Activated CD8-positive, alpha-beta memory T cell treated with anti-CD3 and anti-CD28 coated beads, Interleukin-2, amount 50 U/mL, for 48 hours (primary cell): ENCODE measurements around the gene CDR2.

ENCODE experiments used
- DNase-seq: peaks from one replicate; pipeline ENCODE4 v3.0.0-alpha.2; 2020

CDR2 gene

GRCh38 chr16:22323173-22323958, 51.1 kb downstream of the CDR2 start:
- DNase-seq: peak; percentile 49

DNA sequence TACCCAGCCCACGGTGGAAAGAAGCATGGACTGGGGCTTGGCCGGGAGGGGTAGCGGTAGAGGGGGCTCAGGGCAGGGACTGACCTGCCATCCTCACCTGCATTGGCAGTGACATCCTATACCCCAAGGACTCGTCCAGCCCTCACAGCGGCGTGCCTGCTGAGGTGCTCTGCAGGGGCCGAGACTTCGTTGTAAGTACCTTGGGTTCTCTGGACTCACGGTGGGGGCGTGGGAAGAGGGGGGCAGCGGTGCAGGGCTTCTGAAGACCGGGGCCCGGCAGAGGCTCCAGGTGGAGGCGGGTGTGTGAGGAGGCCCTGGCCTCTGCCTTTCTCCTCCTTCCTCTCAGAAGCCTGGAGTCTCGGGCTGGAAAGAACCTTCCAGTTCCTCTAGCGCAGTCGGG, 51.7 kb downstream of the CDR2 start:
- DNase-seq: peak; percentile 46

DNA sequence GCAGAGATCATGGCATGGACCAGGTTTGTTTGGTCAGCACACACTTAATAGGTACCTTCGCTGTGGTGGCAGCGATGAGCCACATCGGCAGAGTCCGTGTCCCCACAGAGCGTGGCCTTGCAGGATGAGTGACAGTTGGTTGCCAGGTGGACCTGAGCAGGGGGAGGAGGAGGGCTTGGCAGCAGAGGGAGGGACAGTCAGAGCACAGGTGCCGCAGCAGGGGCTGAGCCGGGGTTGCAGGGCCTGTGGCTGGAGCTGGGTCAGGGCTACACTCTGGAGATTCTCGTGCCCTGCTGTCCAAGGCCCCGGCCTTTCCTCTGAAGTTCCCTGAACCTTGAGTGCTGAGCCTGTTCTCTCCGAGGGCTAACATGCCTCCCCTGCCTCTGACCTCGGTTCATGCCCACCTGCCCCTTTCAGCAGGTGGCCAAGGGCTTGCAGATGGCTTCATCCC, 52.4 kb downstream of the CDR2 start:
- DNase-seq: no peak

DNA sequence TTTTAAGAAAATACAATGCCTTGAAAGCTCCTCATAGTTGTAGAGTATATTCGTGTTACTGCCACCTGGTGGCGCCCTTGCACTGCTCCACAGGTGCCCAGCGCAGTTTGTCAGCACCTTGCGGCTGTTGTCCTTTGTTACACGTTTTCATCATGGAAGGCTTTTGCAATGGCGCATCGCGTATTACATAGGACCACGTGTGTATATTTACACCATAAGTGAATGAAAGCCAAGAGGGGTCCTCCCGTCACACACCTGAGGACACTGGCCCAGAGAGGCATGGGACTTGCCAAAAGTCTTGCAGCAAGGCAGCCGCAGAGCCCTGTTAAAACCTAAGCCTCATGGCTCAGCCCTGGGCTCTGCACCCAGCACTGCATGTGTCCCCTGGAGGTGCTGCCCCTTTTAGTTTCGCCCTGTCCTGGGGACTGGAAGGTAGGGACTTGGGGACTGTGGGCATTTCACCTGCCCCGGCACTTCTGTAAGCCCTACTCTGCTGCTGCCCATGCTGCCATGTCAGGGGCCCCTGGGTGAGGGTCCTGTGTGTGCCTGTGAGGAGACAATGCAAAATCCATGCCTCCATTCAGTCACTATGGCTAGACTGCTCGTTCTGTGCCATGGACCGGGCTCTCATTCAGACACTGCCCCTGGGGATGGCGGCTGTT, 52.9 kb downstream of the CDR2 start:
- peak; percentile 79 for DNase-seq

DNA sequence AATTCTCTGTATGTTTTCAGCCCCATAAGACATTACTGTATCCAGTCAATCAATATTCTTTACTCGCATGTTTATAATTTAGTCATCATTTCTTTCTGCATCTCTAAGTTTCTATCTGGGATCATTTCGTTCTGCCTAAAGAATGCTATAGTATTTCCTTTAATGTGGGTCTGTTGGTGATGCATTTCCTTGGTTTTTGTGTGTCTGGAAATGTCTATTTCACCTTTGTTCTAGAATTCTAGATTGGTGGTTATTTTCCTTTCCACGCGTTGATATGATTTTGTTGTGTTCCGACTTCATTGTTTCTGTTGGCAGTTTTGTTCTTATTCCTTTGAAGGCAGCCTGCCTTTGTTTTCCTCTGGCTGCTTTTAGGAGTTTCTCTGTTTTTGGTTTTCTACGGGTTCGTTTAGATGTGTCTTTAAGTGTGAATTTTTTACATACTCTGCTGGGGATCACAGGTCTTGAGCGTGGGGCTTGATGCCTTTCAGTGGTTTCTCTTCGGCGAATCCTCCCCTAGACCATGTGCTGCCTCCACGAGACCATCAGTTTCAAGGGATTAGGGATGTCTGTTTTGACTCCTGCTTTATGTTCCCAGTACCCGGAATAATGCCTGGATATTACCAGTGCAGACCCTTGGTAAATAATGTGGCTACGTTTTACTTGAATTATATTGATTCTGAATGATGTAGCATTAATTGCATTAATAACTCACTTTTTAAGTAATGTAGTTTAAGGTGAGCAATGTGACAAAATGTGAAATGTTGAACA, 53.7 kb downstream of the CDR2 start:
- DNase-seq: peak; percentile 33

DNA sequence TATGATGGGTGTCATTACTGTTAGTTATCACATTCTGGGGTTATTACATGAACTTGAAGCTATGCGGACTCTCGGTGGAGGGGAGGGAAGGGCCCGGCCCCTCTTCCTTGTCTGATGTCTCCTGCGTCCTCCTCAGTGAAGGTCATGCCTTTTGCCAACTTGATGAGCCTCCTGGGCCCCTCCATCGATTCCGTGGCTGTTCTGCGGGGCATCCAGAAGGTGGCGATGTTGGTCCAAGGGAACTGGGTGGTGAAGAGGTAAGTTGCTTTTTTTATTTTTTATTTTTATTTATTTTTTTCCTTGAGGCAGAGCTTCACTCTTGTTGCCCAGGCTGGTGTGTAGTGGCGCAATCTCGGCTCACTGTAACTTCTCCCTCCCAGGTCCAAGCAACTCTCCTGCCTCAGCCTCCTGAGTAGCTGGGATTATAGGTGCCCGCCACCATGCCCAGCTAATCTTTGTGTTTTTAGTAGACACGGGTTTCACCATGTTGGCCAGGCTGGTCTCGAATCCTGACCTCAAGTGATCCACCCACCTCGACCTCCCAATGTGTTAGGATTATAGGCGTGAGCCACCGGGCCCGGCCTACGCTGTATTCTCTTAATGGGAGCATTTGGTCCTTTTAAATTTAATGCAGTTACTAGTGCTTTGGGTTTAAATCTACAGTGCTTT, 55.6 kb downstream of the CDR2 start:
- DNase-seq: peak; percentile 84

GRCh38 chr16:22317625-22318024, 56.8 kb downstream of the CDR2 start:
- peak; percentile 42 for DNase-seq

GRCh38 chr16:22317001-22317530, 57.4 kb downstream of the CDR2 start:
- DNase-seq: peak; percentile 47

DNA sequence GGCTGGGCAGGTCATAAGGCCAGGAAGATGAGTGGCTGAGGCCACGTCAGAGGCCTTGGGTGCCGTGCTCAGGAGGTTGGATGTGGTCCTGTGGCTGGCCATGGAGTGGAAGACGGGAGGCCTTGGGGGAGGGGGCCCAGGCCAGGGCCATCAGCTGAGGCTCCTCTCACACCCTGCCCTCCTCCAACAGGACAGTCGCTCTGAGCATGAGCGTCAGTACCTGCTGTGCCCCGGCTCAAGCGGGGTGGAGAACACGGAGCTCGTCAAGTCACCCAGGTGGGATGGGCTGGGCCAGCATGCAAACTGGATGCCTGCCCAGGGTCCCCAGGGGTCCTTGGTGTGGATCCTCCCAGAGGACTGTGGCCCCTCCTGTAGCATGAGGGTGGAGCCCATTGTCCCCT, 58.0 kb downstream of the CDR2 start:
- DNase-seq: peak; percentile 40

GRCh38 chr16:22315979-22316378, 58.4 kb downstream of the CDR2 start:
- DNase-seq: no peak

- peak; percentile 47 for DNase-seq
Measured at GRCh38 chr16:22314661-22315626, 59.5 kb downstream of the CDR2 start.

- peak; percentile 48 for DNase-seq
Measured at GRCh38 chr16:22313876-22314470, 60.4 kb downstream of the CDR2 start.

DNA sequence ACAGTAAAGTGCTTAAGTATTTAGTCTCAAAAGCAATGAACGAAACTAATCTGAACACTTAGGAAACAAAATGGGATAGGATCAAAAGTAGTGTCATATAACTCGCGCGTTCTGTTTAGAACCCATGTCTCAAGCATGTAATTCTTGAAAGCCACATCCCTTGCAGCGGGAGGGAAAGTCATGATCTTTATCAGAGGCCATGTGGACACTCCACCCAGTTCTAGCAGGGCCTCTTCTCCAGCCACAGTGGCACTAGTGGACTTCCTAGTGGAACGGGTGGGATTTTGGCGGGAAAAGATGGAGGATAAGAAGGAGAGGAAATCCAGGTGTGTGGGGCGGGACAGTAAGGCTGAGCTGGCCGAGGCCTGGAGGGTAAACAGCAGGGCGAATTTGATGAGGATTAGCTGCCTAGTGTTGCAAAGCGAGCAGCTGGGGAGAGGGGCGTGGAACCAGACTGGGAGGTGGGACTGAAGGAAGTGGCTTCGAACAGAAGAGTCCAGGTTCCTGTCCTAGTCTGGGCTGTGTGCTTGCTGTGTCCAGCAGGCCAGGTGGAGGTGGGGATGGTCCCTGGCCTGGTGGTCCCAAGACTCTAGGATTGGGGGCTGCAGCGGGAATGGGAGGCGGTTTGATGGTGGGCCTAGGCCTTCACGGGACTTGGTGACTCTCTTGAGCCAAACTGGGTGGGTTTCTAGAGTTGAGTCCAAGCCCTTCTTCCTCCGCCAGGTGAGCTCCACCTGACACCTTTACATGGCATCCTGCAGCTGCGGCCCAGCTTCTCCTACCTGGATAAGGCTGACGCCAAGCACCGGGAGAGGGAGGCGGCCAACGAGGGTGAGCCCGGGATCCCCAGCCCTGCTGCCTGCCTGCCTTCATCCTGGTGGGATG, 61.3 kb downstream of the CDR2 start:
- peak; percentile 45 for DNase-seq

GRCh38 chr16:22311520-22311919, 62.9 kb downstream of the CDR2 start:
- no peak for DNase-seq

DNA sequence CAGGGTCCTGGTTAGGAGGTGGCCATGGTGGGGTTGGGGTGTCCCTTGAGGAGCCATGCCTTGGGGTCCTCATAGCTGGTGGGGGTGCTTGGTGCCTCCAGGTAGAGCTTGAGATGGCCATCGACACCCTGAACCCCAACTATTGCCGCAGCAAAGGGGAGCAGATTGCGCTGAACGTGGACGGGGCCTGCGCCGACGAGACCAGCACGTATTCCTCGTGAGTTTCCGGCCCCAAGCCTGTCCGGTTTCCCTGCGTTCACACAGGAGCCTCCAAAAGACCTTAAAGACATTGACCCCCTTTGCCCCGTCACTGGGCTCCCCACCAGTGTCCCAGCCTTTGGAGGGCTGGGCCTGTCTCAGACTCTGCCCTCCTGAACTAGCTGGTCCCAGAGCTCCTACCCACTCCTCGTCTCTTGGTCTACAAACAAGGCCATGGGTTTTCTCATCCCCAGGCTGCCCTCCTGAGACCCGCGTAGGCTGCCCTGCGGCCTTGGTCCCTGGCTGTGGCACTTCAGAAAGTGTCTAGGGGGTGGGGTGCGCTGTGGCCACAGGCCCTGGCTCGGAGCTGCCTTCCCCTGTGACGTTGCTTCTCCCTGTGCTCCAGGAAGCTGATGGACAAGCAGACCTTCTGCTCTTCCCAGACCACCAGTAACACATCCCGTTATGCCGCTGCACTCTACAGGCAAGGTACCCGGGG, 65.4 kb downstream of the CDR2 start:
- no peak for DNase-seq

GRCh38 chr16:22307838-22308237, 66.6 kb downstream of the CDR2 start:
- no peak for DNase-seq

GRCh38 chr16:22306788-22307187, 67.6 kb downstream of the CDR2 start:
- no peak for DNase-seq

DNA sequence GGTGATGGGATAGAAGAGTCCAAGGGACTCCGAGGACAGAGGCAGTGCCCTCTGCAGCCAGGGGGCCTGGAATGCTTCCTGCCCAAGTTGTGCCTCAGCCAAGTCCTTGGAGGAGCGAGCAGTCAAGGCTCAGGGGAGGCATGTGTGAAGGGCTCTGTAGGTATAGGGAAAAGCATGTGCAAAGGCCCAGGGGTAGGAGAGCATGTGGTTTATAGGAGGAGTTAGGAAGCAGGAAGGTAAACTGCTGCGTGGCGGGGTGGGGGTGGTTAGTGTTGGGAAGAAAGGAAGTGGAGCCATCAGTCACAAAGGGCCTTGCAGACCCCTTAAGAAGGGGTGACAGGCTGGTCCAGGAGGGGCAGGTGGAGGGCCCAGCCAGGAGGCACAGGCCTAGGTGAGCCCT, 70.0 kb downstream of the CDR2 start:
- no peak for DNase-seq

- no peak for DNase-seq
Measured at GRCh38 chr16:22302776-22303363, 71.5 kb downstream of the CDR2 start.
